HepG2 (cell line): ENCODE data around the gene ELF2. TPM values are rescaled to one million over a fixed set of nuclear protein-coding genes. Genes with fewer than 3 reads are reported as not detected.

ENCODE experiments used
- CTCF ChIP-seq: sonication (generic); formaldehyde crosslinking; IDR thresholded peaks from 2 replicates; pipeline ENCODE4 v1.5.0; 2020; ENCODE audit warnings: mild to moderate bottlenecking, missing genetic modification reagents, moderate library complexity
- DMAP1 ChIP-seq: IDR thresholded peaks from 2 replicates; pipeline ENCODE4 v1.6.1; 2016
- ETV5 ChIP-seq: IDR thresholded peaks from 2 replicates; pipeline ENCODE4 v1.6.1; 2018; ENCODE audit warnings: missing biosample characterization, missing genetic modification reagents, inconsistent platforms, borderline replicate concordance
- EZH2 ChIP-seq: conservative IDR thresholded peaks from 2 replicates; pipeline ENCODE4 v1.6.1; 2012; ENCODE audit warnings: mild to moderate bottlenecking, low read depth, low read length, moderate library complexity
- FOXA3 ChIP-seq: IDR thresholded peaks from 2 replicates; pipeline ENCODE4 v1.6.1; 2016; ENCODE audit warnings: missing genetic modification reagents, missing compliant biosample characterization
- PBX2 ChIP-seq: IDR thresholded peaks from 2 replicates; pipeline ENCODE4 v1.6.1; 2016; ENCODE audit warnings: control low read depth
- REPIN1 ChIP-seq: sonication (generic); formaldehyde crosslinking; IDR thresholded peaks from 2 replicates; pipeline ENCODE4 v1.8.0; 2022; ENCODE audit warnings: missing genetic modification reagents, low read depth, mild to moderate bottlenecking, borderline replicate concordance
- REXO4 ChIP-seq: sonication (generic); formaldehyde crosslinking; IDR thresholded peaks from 2 replicates; pipeline ENCODE4 v1.8.0; 2022; ENCODE audit warnings: missing genetic modification reagents, mild to moderate bottlenecking, borderline replicate concordance
- TAF15 ChIP-seq: fragments of 200-400 bp; formaldehyde crosslinking; IDR thresholded peaks from one replicate; pipeline ENCODE4 v1.6.1; 2018; ENCODE audit warnings: mild to moderate bottlenecking, low read depth, low read length; ENCODE audit not compliant: poor library complexity, severe bottlenecking
- TCF12 ChIP-seq, 2 experiments: fragments of 450-650 bp in 1 of 2; sonication (generic) in 1 of 2; formaldehyde crosslinking in 1 of 2; IDR thresholded peaks; 2 replicates each; pipeline versions ENCODE4 v1.6.1 to v1.8.0; 2017 to 2022; ENCODE audit warnings: antibody characterized with exemption in 1 of 2, mild to moderate bottlenecking in 1 of 2, missing genetic modification reagents in 1 of 2, moderate library complexity in 1 of 2
- ZBTB21 ChIP-seq: sonication (generic); formaldehyde crosslinking; IDR thresholded peaks from 2 replicates; pipeline ENCODE4 v1.4.0; 2020; ENCODE audit warnings: missing genetic modification reagents
- ZBTB43 ChIP-seq: sonication (generic); formaldehyde crosslinking; conservative IDR thresholded peaks from 2 replicates; pipeline ENCODE4 v1.4.0; 2020; ENCODE audit warnings: missing genetic modification reagents
- ZEB1 ChIP-seq: IDR thresholded peaks from 2 replicates; pipeline ENCODE4 v1.6.1; 2012; ENCODE audit warnings: mild to moderate bottlenecking, low read depth, inconsistent platforms; ENCODE audit not compliant: insufficient replicate concordance
- ZNF180 ChIP-seq: sonication (generic); formaldehyde crosslinking; IDR thresholded peaks from 2 replicates; pipeline ENCODE4 v1.4.0; 2020; ENCODE audit warnings: low read depth, missing genetic modification reagents, borderline replicate concordance
- ZNF205 ChIP-seq: IDR thresholded peaks from 2 replicates; pipeline ENCODE4 v1.6.1; 2018; ENCODE audit warnings: missing biosample characterization, missing genetic modification reagents
- ZNF414 ChIP-seq: sonication (generic); formaldehyde crosslinking; IDR thresholded peaks from 2 replicates; pipeline ENCODE4 v1.5.0; 2020; ENCODE audit warnings: missing genetic modification reagents
- ZNF431 ChIP-seq: sonication (generic); formaldehyde crosslinking; IDR thresholded peaks from 2 replicates; pipeline ENCODE4 v1.9.0; 2022; ENCODE audit warnings: missing genetic modification reagents, low read depth, mild to moderate bottlenecking, borderline replicate concordance
- ZNF446 ChIP-seq: sonication (generic); formaldehyde crosslinking; IDR thresholded peaks from 2 replicates; pipeline ENCODE4 v1.5.0; 2020; ENCODE audit warnings: mild to moderate bottlenecking, missing genetic modification reagents
- ZNF468 ChIP-seq: sonication (generic); formaldehyde crosslinking; IDR thresholded peaks from 2 replicates; pipeline ENCODE4 v1.8.0; 2022; ENCODE audit warnings: mild to moderate bottlenecking, moderate library complexity, missing genetic modification reagents
- ZNF496 ChIP-seq: sonication (generic); formaldehyde crosslinking; IDR thresholded peaks from 2 replicates; pipeline ENCODE4 v1.8.1; 2023; ENCODE audit warnings: mild to moderate bottlenecking, moderate library complexity, missing genetic modification reagents; ENCODE audit not compliant: insufficient replicate concordance
- ZNF770 ChIP-seq: sonication (generic); formaldehyde crosslinking; IDR thresholded peaks from 2 replicates; pipeline ENCODE4 v1.5.0; 2020; ENCODE audit warnings: mild to moderate bottlenecking, missing genetic modification reagents
- ZNF816 ChIP-seq: sonication (generic); formaldehyde crosslinking; IDR thresholded peaks from 2 replicates; pipeline ENCODE4 v1.8.0; 2022; ENCODE audit warnings: missing genetic modification reagents, mild to moderate bottlenecking, borderline replicate concordance
- polyA plus RNA-seq, 8 experiments: library from polyadenylated mRNA; depleted of rRNA in 3 of 8; stranded (reverse) in 7 of 8; unstranded in 1 of 8; fragments of >200 nt; fragmentation: Illumina TruSeq in 4 of 8; extraction: Trizol in 4 of 8; gene quantifications; 2 replicates each; pipeline versions ENCODE4 v1.2.1 to v1.2.3, GENCODE V29; 2011 to 2016; ENCODE audit warnings: low read depth in 4 of 8, missing spikeins in 1 of 8, mixed read lengths in 1 of 8; ENCODE audit not compliant: insufficient read depth in 1 of 8
- total RNA-seq, 5 experiments: library from RNA; depleted of rRNA; stranded (reverse); fragments of >200 nt; fragmentation: Illumina TruSeq; extraction: Trizol; gene quantifications; 2 replicates each; pipeline ENCODE4 v1.2.3, GENCODE V29; 2016; ENCODE audit warnings: low read depth in 1 of 5

Gene ELF2
- total and polyA plus RNA-seq, 2 of the 13 experiments (the other 11 are each of a cell fraction or from before 2014, with no cell fraction given), result 28.6 to 35.4 TPM

DNA sequence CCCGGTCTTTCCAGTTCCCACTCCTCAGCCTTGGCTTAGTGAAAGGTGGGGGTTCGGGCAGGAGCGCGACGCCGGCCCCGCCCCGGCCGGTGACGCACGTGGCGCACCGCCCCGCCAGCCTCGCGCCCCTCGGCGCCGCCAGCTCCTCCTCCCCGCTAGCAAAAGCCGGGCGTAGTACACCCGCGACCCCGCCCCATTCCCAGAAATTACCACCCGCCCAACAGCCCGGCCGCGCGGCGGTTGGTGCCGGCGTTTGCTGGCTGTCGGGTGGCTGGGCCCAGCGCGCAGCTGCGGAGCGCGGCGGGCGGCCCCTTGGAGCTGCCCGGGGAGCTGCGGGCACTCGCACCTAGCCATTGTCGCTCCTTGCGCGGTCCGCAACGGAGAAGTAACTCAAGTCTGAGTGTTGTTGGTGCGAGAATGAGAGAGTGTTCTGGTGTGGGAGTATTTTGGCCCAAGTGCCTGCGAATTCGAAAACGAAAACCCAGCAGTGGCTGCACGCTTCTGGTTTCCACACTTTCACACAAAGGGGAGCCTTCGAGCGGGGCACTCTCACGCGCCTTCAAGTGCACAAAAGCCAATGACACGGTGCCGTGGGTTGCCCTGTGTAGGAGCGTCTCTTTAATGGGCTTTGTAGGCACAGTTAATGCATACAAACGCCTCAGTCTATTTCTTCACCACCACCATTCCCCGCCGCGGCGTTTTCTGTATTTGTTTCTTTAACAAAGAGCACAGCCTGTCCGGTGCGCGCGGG lies 1.0 kb upstream of the ELF2 start (continued):
- TF ChIP-seq ZNF770 (CRISPR knock-in tag) (no peak), PBX2 (CRISPR knock-in tag) (no peak), REPIN1 (CRISPR knock-in tag) (peak; percentile 67; the same call in 1 of the 2 replicates), ZNF446 (CRISPR knock-in tag) (no peak), ZBTB43 (CRISPR knock-in tag) (peak; percentile 54; the same call in 1 of the 2 replicates), ETV5 (no peak), TCF12 (IDR thresholded peaks at IDR 0.05) (no peak), TCF12 (CRISPR knock-in tag; IDR thresholded peaks at IDR 0.05) (no peak), ZNF205 (CRISPR knock-in tag) (no peak), TAF15 (no peak), ZNF468 (no peak), REXO4 (no peak), CTCF (CRISPR knock-in tag) (peak; percentile 12; the same call in 1 of the 2 replicates), ZEB1 (no peak), ZNF180 (CRISPR knock-in tag) (no peak), ZNF431 (CRISPR knock-in tag) (no peak; the same call in 1 of the 2 replicates), ZNF414 (CRISPR knock-in tag) (no peak), FOXA3 (CRISPR knock-in tag) (peak; percentile 55), EZH2 (no peak), ZNF496 (CRISPR knock-in tag) (no peak), ZBTB21 (CRISPR knock-in tag) (no peak), ZNF816 (CRISPR knock-in tag) (0 out of 2 replicates have a peak, but pooled peaks have one; percentile 67), DMAP1 (CRISPR knock-in tag) (peak; percentile 33)
